SK-N-SH (cell line): Measurements from ENCODE around the gene WDHD1. TPM values are rescaled to one million over a fixed set of nuclear protein-coding genes. Genes with fewer than 3 reads are reported as not detected.
A peak's percentile ranks its signal among the peaks of the same experiment; 100 is the strongest.

ENCODE experiments used
- CTCF ChIA-PET: fragments of 300-600, 350-600 bp; formaldehyde crosslinking; extraction: SDS; loops from one replicate; lab custom pipeline; 2021; lab: Yijun Ruan, JAX
- POLR2A ChIA-PET: fragments of 350-600 bp; sonication (Branson Sonifier 250); formaldehyde crosslinking; extraction: SDS; loops from one replicate; lab custom pipeline; 2020; ENCODE audit warnings: antibody characterized with exemption, inconsistent platforms; lab: Yijun Ruan, JAX
- DNase-seq: peaks from one replicate; pipeline ENCODE4 v3.0.0; 2012
- H2AFZ ChIP-seq: fragments of 200-600 bp; sonication (generic); 2 replicates; pipeline ENCODE4 v1.8.1; 2016; ENCODE audit warnings: antibody characterized with exemption, mild to moderate bottlenecking, low read depth
- H3F3A ChIP-seq: fragments of 200-600 bp; sonication (generic); replicated peaks from 2 replicates; pipeline ENCODE3; 2016; ENCODE audit warnings: antibody characterized with exemption, mild to moderate bottlenecking; ENCODE audit not compliant: insufficient read depth
- H3K27ac ChIP-seq, 2 experiments: fragments of 200-500 bp in 1 of 2; fragments of 200-600 bp in 1 of 2; sonication (Bioruptor generic) in 1 of 2; sonication (generic), shearing (Covaris generic) in 1 of 2; 2 replicates each; pipeline versions ENCODE4 v1.5.1 to v1.6.1; 2014 to 2016; ENCODE audit warnings: low read depth in 2 of 2, inconsistent platforms in 1 of 2, low read length in 1 of 2, mild to moderate bottlenecking in 1 of 2, mixed read lengths in 1 of 2
- H3K27me3 ChIP-seq: fragments of 200-600 bp; sonication (generic), shearing (Covaris generic); 2 replicates; pipeline ENCODE4 v1.6.1; 2016; ENCODE audit warnings: mixed run types; ENCODE audit not compliant: insufficient read depth
- H3K36me3 ChIP-seq, 2 experiments: fragments of 200-500 bp in 1 of 2; fragments of 200-600 bp in 1 of 2; sonication (Bioruptor generic) in 1 of 2; sonication (generic) in 1 of 2; replicated peaks in 1 of 2; 2 replicates each; pipeline versions ENCODE3 to v1.5.1; 2014 to 2016; ENCODE audit warnings: low read length in 1 of 2, mild to moderate bottlenecking in 1 of 2; ENCODE audit not compliant: insufficient read depth in 2 of 2, control insufficient read depth in 1 of 2
- H3K4me1 ChIP-seq, 2 experiments: fragments of 200-500 bp in 1 of 2; fragments of 200-600 bp in 1 of 2; sonication (Bioruptor generic) in 1 of 2; sonication (generic), shearing (Covaris generic) in 1 of 2; 2 replicates each; pipeline versions ENCODE4 v1.5.1 to v1.6.1; 2014 to 2016; ENCODE audit warnings: low read depth in 1 of 2, low read length in 1 of 2, mixed run types in 1 of 2; ENCODE audit not compliant: insufficient read depth in 2 of 2, control insufficient read depth in 1 of 2
- H3K4me2 ChIP-seq: fragments of 200-600 bp; sonication (generic), shearing (Covaris generic); 2 replicates; pipeline ENCODE4 v1.6.1; 2017; ENCODE audit warnings: mixed run types
- H3K4me3 ChIP-seq, 2 experiments: fragments of 200-500 bp in 1 of 2; fragments of 200-600 bp in 1 of 2; sonication (Bioruptor generic) in 1 of 2; sonication (generic), shearing (Covaris generic) in 1 of 2; 2 replicates each; pipeline versions ENCODE4 v1.5.1 to v1.8.1; 2014 to 2016; ENCODE audit warnings: low read depth in 2 of 2, inconsistent platforms in 1 of 2, low read length in 1 of 2, mild to moderate bottlenecking in 1 of 2, mixed read lengths in 1 of 2, moderate library complexity in 1 of 2
- H3K79me2 ChIP-seq: fragments of 200-600 bp; sonication (generic); 2 replicates; pipeline ENCODE4 v1.8.1; 2017; ENCODE audit warnings: mild to moderate bottlenecking; ENCODE audit not compliant: insufficient read depth
- H3K9ac ChIP-seq: fragments of 200-600 bp; sonication (generic); 2 replicates; pipeline ENCODE4 v1.6.1; 2017; ENCODE audit warnings: mixed run types
- H3K9me2 ChIP-seq: fragments of 200-600 bp; sonication (generic); 2 replicates; pipeline ENCODE4 v1.6.1; 2017; ENCODE audit warnings: mixed run types
- H3K9me3 ChIP-seq: fragments of 200-600 bp; sonication (generic); 2 replicates; pipeline ENCODE4 v1.6.1; 2017; ENCODE audit warnings: mixed run types, mild to moderate bottlenecking, moderate library complexity
- H4K20me1 ChIP-seq: fragments of 200-600 bp; sonication (generic); 2 replicates; pipeline ENCODE4 v1.6.1; 2017; ENCODE audit warnings: mild to moderate bottlenecking, mixed run types; ENCODE audit not compliant: insufficient read depth
- EP300 ChIP-seq, 2 experiments: IDR thresholded peaks; 2 replicates each; pipeline versions ENCODE4 v1.4.0 to v1.6.1; 2012; ENCODE audit warnings: borderline replicate concordance in 1 of 2, low read depth in 1 of 2, low read length in 1 of 2
- EZH2phosphoT487 ChIP-seq: fragments of 200-600 bp; sonication (generic); IDR thresholded peaks from 2 replicates; pipeline ENCODE4 v1.6.1; 2017; ENCODE audit warnings: low read depth, mixed run types, mild to moderate bottlenecking, antibody characterized with exemption, moderate library complexity, borderline replicate concordance
- FOSL2 ChIP-seq: IDR thresholded peaks from 2 replicates; pipeline ENCODE4 v1.4.0; 2012; ENCODE audit warnings: low read depth, mild to moderate bottlenecking, moderate library complexity, borderline replicate concordance
- GATA2 ChIP-seq: sonication (generic); formaldehyde crosslinking; IDR thresholded peaks from 2 replicates; pipeline ENCODE4 v1.5.0; 2020; ENCODE audit warnings: mild to moderate bottlenecking, missing genetic modification reagents
- NFIC ChIP-seq: IDR thresholded peaks from 2 replicates; pipeline ENCODE4 v1.4.0; 2012; ENCODE audit warnings: borderline replicate concordance
- USF2 ChIP-seq: fragments of 150-350 bp; IDR thresholded peaks from 2 replicates; pipeline ENCODE4 v1.6.1; 2017; ENCODE audit warnings: antibody characterized with exemption, low read length, low read depth, borderline replicate concordance
- WGBS: methylation state at CpG from one replicate; pipeline ENCODE4 v1.1.6; 2017; ENCODE audit warnings: low lambda C conversion rate; 5-methylcytosine and 5-hydroxymethylcytosine counted together
- polyA plus RNA-seq, 3 experiments: library from polyadenylated mRNA; depleted of rRNA; stranded (reverse); fragments of >200 nt; gene quantifications; 2 replicates each; pipeline ENCODE4 v1.2.3, GENCODE V29; 2012
- TF ChIP-seq, protein P1 (sequence below): IDR thresholded peaks from 2 replicates; pipeline ENCODE4; 2012
- TF ChIP-seq, protein P2 (sequence below): IDR thresholded peaks from 2 replicates; pipeline ENCODE4 v1.4.0; 2012; ENCODE audit warnings: low read depth, borderline replicate concordance

WDHD1 gene
- polyA plus RNA-seq, 1 of the 3 experiments (the other 2 are of a cell fraction), result 2.9 TPM

- no peaks in the 10 kb centered on the region for H4K20me1 ChIP-seq
- peaks cover 3% of the 10 kb centered on the region for H3F3A ChIP-seq
- H3K9me3 ChIP-seq, result no peaks in the 10 kb centered on the region
- no peaks in the 10 kb centered on the region for H3K9me2 ChIP-seq
- no peaks in the 10 kb centered on the region for H3K27me3 ChIP-seq
- DNase-seq, result no peak
- no peak for TF ChIP-seq USF2
- TF ChIP-seq, protein P1, sequence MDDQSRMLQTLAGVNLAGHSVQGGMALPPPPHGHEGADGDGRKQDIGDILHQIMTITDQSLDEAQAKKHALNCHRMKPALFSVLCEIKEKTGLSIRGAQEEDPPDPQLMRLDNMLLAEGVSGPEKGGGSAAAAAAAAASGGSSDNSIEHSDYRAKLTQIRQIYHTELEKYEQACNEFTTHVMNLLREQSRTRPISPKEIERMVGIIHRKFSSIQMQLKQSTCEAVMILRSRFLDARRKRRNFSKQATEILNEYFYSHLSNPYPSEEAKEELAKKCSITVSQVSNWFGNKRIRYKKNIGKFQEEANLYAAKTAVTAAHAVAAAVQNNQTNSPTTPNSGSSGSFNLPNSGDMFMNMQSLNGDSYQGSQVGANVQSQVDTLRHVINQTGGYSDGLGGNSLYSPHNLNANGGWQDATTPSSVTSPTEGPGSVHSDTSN, result no peak
- TF ChIP-seq, all 33 proteins: peak for 0
- Histone ChIP-seq H2AFZ (no peak overlapping the region), H3K36me3 (no peaks in the 10 kb centered on the region), H3K79me2 (no peaks in the 10 kb centered on the region), H3K27ac (peak overlapping the region in 1 of 2 experiments; percentile 95; a peak in 2 of 4 replicates), H3K4me2 (no peak overlapping the region), H3K4me1 (peaks cover 0 to 9% of the 10 kb centered on the region in 2 experiments; a peak in 2 of 4 replicates), H3K9ac (no peak overlapping the region), H3K4me3 (no peak overlapping the region)
- WGBS, result 71% methylated on average over 1 of the region's 1 CpG
- CTCF ChIA-PET, result interaction anchor here (1.4 to 3.2 kb wide), 3 partner anchors 10 to 125 kb away, joined by 3 to 11 read pairs (median 4); partner anchors contain the start of gene GCH1
- POLR2A ChIA-PET, result interaction anchor here (0.7 to 1.6 kb wide), 2 partner anchors 9 to 28 kb away, joined by 3 read pairs; partner anchors contain the start of gene GCH1
Observed at GRCh38 chr14:54931101-54931500, 95.8 kb downstream of the WDHD1 start.

GRCh38 chr14:54929556-54929955 is 97.3 kb downstream of the WDHD1 start:
- Histone ChIP-seq H3K4me1 (peaks cover 0 to 11% of the 10 kb centered on the region in 2 experiments; a peak in 2 of 4 replicates), H3K4me3 (no peak overlapping the region), H3K27ac (peak overlapping the region in 1 of 2 experiments; percentile 53; a peak in 2 of 4 replicates), H3K9me2 (no peaks in the 10 kb centered on the region), H2AFZ (no peak overlapping the region), H3K36me3 (no peaks in the 10 kb centered on the region), H3K9ac (no peak overlapping the region), H3K27me3 (no peaks in the 10 kb centered on the region), H3K4me2 (no peak overlapping the region), H3F3A (peaks cover 3% of the 10 kb centered on the region), H3K79me2 (no peaks in the 10 kb centered on the region), H4K20me1 (no peaks in the 10 kb centered on the region), H3K9me3 (no peaks in the 10 kb centered on the region)
- CTCF ChIA-PET, result interaction anchor here (0.6 to 3.2 kb wide), 3 partner anchors 8 to 147 kb away, joined by 3 to 11 read pairs (median 3); partner anchors contain the start of gene GCH1
- POLR2A ChIA-PET, result interaction anchor here (1.0 kb wide), 1 partner anchor 121 kb away, joined by 3 read pairs; the partner anchor contains the start of gene MAPK1IP1L
- no peak for DNase-seq
- TF ChIP-seq GATA2 (CRISPR knock-in tag) (peak; percentile 30; the same call in 1 of the 2 replicates), EZH2phosphoT487 (no peak), NFIC (no peak), EP300 (IDR thresholded peaks at IDR 0.05; ENCODE audit: borderline replicate concordance in 1 of 2, low read depth in 1 of 2, low read length in 1 of 2) (peak in 1 of 2 experiments; percentile 27; a peak in 1 of 4 replicates), FOSL2 (no peak)
- TF ChIP-seq, protein P2, sequence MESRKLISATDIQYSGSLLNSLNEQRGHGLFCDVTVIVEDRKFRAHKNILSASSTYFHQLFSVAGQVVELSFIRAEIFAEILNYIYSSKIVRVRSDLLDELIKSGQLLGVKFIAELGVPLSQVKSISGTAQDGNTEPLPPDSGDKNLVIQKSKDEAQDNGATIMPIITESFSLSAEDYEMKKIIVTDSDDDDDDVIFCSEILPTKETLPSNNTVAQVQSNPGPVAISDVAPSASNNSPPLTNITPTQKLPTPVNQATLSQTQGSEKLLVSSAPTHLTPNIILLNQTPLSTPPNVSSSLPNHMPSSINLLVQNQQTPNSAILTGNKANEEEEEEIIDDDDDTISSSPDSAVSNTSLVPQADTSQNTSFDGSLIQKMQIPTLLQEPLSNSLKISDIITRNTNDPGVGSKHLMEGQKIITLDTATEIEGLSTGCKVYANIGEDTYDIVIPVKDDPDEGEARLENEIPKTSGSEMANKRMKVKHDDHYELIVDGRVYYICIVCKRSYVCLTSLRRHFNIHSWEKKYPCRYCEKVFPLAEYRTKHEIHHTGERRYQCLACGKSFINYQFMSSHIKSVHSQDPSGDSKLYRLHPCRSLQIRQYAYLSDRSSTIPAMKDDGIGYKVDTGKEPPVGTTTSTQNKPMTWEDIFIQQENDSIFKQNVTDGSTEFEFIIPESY, result no peak
